Stimulated activated CD8-positive, alpha-beta memory T cell treated with anti-CD3 and anti-CD28 coated beads, Interleukin-12 subunit alpha, Interleukin-12 subunit beta, amount 100 ng/mL, for 24 hours (primary cell): Measurements from ENCODE around the gene CCDC127.
"Not testable (repeated sequence)": the region's sequence is repeated elsewhere in the genome, so short reads cannot be mapped to it uniquely, and the experiment has no call there.

Source experiments
- DNase-seq: peaks from one replicate; pipeline ENCODE4 v3.0.0-alpha.2; 2020; ENCODE audit errors: extremely low read depth

Gene CCDC127

GRCh38 chr5:204001-204400 lies 14.0 kb downstream of the CCDC127 start:
- DNase-seq = no peak

GRCh38 chr5:203246-203930 lies 14.6 kb downstream of the CCDC127 start:
- DNase-seq = no peak

- DNase-seq = no peak
Measured at GRCh38 chr5:201672-202071, 16.3 kb downstream of the CCDC127 start.

- DNase-seq = no peak
Measured at GRCh38 chr5:200985-201384, 17.0 kb downstream of the CCDC127 start.

- DNase-seq = no peak
Measured at GRCh38 chr5:199950-200645, 17.9 kb downstream of the CCDC127 start.

- no peak for DNase-seq
Measured at GRCh38 chr5:199197-199949, 18.6 kb downstream of the CCDC127 start.

- DNase-seq = no peak
Measured at GRCh38 chr5:198516-199196, 19.3 kb downstream of the CCDC127 start.

- DNase-seq = no peak
Measured at GRCh38 chr5:197892-198489, 20.0 kb downstream of the CCDC127 start.

GRCh38 chr5:197031-197430 lies 20.9 kb downstream of the CCDC127 start:
- DNase-seq = not testable (repeated sequence)

GRCh38 chr5:196350-196749 lies 21.6 kb downstream of the CCDC127 start:
- no peak for DNase-seq

- no peak for DNase-seq
Measured at GRCh38 chr5:195401-196160, 22.4 kb downstream of the CCDC127 start.

GRCh38 chr5:194603-195209 lies 23.2 kb downstream of the CCDC127 start:
- DNase-seq = no peak

- no peak for DNase-seq
Measured at GRCh38 chr5:194102-194501, 23.9 kb downstream of the CCDC127 start.

- no peak for DNase-seq
Measured at GRCh38 chr5:192970-193831, 24.8 kb downstream of the CCDC127 start.

GRCh38 chr5:192691-192969 lies 25.3 kb downstream of the CCDC127 start:
- no peak for DNase-seq

- DNase-seq = no peak
Measured at GRCh38 chr5:191949-192690, 25.8 kb downstream of the CCDC127 start.

- DNase-seq = no peak
Measured at GRCh38 chr5:191036-191948, 26.7 kb downstream of the CCDC127 start, which contains the start of gene LRRC14B. Gene LRRC14B (plus strand): TSS chr5:191495. CDS start chr5:191539, 44 bp downstream.
